Activated naive CD8-positive, alpha-beta T cell (primary cell): ENCODE measurements around the gene CLPX.
"Not testable (repeated sequence)": the region's sequence is repeated elsewhere in the genome, so short reads cannot be mapped to it uniquely, and the experiment has no call there.

ENCODE experiments used
- H3K27ac Mint-ChIP-seq: one replicate; pipeline ENCODE4 v1.8.0; 2021; ENCODE audit warnings: mixed read lengths
- H3K27me3 Mint-ChIP-seq: one replicate; pipeline ENCODE4 v1.8.0; 2021; ENCODE audit warnings: mixed read lengths
- H3K36me3 Mint-ChIP-seq: one replicate; pipeline ENCODE4 v1.8.0; 2021; ENCODE audit warnings: mixed read lengths
- H3K4me1 Mint-ChIP-seq: one replicate; pipeline ENCODE4 v1.8.0; 2021; ENCODE audit warnings: low read depth, mixed read lengths
- H3K4me3 Mint-ChIP-seq: one replicate; pipeline ENCODE4 v1.8.0; 2021; ENCODE audit warnings: mild to moderate bottlenecking, mixed read lengths
- H3K9me3 Mint-ChIP-seq: one replicate; pipeline ENCODE4 v1.8.0; 2021; ENCODE audit warnings: low read depth, mixed read lengths

CLPX gene

DNA sequence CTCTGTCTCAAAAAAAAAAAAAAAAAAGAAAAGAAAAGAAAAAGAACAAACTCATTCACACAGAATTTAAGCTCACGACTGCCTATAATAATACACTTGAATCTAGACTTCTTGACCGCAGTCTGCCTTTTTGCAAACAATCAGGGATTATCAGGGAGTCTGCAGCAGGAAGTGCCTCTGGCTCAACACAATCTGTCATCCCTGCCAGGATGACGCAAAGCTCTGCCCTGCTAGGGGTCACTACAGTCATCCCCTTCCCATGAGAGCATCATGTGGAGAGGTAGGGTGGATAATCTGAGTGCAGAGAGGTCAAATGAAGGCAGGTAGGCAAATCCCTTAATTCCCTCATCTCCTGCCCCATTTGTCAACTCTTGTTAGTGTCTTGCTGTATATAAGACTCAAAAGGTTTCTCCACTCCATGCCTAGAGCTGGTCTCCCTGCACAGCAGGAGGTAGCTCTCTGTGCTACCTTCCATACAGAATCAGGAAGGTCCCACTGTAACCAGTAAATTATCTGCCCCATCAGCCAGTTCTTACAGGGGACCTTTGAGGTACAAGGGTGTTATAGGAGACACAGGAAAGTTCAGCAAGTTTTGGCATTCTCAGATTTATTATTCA, 74.4 kb downstream of the CLPX start:
- no peaks in the 10 kb centered on the region for H3K4me1 Mint-ChIP-seq

DNA sequence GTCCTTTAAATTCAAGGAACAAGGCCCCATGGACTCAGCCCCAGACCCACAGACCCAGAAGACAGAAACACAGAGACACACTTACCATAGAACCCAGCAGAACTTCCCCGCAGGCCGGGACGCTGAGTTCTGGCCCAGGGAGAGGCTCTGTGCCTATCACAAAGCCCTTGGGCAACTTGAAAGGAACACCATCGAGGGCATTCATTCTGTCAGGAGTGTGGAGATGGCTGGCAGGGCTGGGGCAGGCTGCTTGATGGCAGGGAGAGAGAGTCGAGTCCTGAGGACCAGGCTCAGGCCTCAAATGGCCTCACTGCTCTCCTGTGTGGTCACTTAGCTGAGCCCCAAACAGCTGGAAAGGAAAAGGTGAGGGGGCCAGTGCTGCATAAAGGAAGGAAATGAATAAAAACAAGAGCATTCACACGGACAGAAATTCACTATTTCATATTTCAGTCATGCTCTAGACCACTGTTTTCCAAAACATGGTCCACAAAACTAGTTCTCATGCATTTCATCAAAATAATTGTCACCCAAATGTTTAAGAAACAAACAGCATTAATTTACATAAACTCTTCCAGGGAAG, 79.0 kb downstream of the CLPX start:
- H3K27ac Mint-ChIP-seq: no peak overlapping the region
- H3K4me1 Mint-ChIP-seq: no peaks in the 10 kb centered on the region
- H3K4me3 Mint-ChIP-seq: no peak overlapping the region
- H3K27me3 Mint-ChIP-seq: no peaks in the 10 kb centered on the region
- no peaks in the 10 kb centered on the region for H3K9me3 Mint-ChIP-seq
- H3K36me3 Mint-ChIP-seq: peaks cover 6% of the 10 kb centered on the region

More for the DNA sequence above, 74.4 kb downstream of the CLPX start:
- Mint-ChIP-seq H3K4me3 (no peak overlapping the region), H3K27me3 (no peaks in the 10 kb centered on the region), H3K9me3 (no peaks in the 10 kb centered on the region), H3K36me3 (peaks cover 6% of the 10 kb centered on the region), H3K27ac (no peak overlapping the region)

DNA sequence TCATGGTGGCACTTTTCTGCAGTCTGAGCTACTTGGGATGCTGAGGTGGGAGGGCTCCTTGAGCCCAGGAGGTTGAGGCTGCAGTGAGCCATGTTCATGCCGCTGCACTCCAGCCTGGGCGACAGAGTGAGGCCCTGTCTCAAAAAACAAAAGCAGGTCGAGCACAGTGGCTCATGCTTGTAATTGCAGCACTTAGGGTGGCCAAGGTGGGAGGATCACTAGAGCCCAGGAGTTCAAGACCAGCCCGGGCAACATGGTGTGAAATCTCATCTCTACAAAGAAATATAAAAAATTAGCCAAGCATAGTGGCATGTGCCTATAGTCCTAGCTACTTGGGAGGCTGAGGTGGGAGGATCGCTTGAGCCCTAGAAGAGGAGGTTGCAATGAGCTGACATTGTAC, 80.1 kb downstream of the CLPX start:
- Mint-ChIP-seq H3K4me1 (no peaks in the 10 kb centered on the region), H3K36me3 (peaks cover 4% of the 10 kb centered on the region), H3K4me3 (no peak overlapping the region), H3K27me3 (no peaks in the 10 kb centered on the region), H3K9me3 (no peaks in the 10 kb centered on the region), H3K27ac (no peak overlapping the region)

DNA sequence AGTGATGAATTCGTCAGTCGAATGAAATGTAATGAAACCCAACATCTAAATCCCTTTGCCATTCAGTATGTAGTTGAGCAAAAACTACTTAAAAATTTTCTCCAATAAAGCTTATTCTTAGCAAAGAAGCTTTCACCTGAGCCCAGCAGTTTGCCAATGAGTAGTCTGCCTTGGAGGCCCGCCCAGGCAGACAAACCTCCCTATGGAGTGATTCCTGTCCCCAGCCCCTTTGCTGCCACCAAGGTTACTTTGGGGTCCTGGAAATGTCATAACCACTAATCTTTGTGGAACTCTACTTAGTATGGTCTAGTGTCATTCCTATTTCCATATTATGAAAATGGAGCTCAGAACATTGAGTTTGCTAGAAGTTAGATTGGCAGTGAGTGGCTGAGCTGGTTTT, 82.2 kb downstream of the CLPX start:
- Mint-ChIP-seq H3K4me1 (no peaks in the 10 kb centered on the region), H3K27me3 (no peaks in the 10 kb centered on the region), H3K27ac (no peak overlapping the region), H3K4me3 (no peak overlapping the region), H3K9me3 (no peaks in the 10 kb centered on the region), H3K36me3 (peaks cover 7% of the 10 kb centered on the region)

DNA sequence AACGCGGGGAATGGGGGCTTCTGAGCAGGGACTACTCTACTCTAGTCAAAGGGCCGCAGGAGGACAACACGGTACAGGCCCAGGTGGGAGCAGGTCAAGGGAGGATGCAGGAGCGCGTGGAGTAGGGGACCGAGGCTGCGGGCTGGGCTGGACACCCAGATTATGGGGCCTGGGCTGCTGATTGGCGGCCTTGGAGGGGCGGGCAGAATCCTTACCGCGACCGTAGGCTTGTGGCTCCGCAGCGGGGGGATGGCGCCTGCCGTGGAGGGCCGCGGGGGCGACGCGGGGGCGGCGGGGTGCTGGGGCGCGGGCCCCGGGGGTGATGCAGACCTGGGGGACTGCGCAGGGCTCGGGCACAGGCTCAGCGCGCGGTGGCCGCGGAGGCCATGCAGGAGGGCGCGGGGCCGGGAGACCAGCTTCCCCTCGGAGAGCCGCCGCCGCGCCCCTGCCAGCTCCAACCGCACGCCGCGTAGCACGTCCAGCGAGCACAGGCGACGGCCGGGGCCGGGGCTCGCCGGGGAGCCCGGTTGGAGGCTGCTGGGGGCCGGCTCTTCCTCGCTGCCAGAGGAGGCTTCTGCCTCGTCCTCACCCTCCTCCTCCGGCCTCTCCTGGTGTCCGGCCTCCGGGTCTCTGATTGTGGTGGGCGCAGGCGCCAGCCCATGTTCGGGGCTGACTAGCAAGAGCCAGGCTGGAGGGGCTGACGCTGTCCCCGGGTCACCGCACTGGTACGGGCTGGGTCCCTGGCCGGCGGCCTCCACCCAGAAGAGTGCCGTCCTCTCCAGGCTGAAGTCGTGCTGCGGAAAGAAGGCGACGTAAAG, 83.0 kb downstream of the CLPX start:
- Mint-ChIP-seq H3K27ac (no peak overlapping the region), H3K4me1 (no peaks in the 10 kb centered on the region), H3K4me3 (no peak overlapping the region), H3K9me3 (no peaks in the 10 kb centered on the region), H3K27me3 (no peaks in the 10 kb centered on the region), H3K36me3 (peaks cover 7% of the 10 kb centered on the region)

DNA sequence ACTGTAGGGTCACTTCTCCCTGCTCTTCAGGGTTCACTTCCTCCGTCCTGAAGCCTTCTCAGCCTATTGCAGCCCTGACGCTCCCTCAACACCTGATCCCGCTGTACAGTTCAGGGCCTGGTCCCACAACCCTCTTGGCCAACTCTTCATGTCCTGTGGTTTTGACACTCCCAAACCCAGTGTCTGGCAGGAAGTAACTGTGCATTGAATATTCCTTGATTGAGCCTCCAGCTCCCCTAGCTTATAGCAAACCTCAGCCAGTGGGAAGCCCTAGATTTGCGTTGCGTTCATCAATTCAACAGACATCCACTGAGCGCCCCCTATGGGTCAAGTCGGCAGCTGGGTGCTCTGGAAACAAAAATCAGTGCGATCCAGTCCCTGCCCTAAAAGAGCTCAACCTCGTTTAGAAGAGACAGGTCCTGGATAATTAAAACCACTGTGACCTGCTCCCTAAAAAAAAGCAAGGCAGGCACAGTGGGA, 83.7 kb downstream of the CLPX start:
- H3K36me3 Mint-ChIP-seq: peaks cover 7% of the 10 kb centered on the region
- no peaks in the 10 kb centered on the region for H3K27me3 Mint-ChIP-seq
- H3K27ac Mint-ChIP-seq: no peak overlapping the region
- no peaks in the 10 kb centered on the region for H3K9me3 Mint-ChIP-seq
- H3K4me1 Mint-ChIP-seq: no peaks in the 10 kb centered on the region
- no peak overlapping the region for H3K4me3 Mint-ChIP-seq

DNA sequence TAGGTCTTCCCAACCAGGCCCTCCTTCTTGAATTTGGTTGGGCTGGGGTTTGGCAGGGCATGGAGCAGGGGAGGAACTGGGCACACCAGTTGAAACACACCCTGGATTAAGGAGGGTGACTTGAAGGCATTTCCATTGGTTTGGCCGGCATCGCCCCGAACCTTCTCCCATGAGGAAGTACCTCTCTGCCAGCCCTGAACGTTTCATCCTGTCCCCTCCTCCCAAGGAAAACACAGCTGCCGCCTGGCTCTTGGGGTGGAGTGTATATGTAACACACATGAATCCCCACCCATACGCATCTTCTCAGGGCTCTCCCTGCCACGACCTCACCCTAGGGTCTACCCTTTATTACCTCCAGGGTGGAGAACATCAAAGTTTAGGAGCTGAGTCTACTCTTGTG, 84.7 kb downstream of the CLPX start:
- H3K36me3 Mint-ChIP-seq: peaks cover 5% of the 10 kb centered on the region
- H3K27me3 Mint-ChIP-seq: no peaks in the 10 kb centered on the region
- no peaks in the 10 kb centered on the region for H3K4me1 Mint-ChIP-seq
- no peak overlapping the region for H3K4me3 Mint-ChIP-seq
- H3K9me3 Mint-ChIP-seq: no peaks in the 10 kb centered on the region
- H3K27ac Mint-ChIP-seq: no peak overlapping the region

DNA sequence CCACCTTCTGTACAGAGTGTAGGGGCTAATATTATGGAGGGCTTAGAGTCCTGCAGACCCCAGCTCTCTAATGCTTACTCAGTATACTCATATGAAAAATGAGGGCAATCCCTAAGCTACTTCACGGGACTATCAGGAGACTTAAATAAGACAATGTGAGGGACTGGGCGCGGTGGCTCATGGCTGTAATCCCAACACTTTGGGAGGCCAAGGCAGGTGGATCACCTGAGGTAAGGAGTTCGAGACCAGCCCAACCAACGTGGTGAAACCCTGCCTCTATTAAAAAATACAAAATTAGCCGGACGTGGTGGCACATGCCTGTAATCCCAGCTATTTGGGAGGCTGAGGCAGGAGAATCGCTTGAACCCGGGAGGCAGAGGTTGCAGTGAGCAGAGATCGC, 85.3 kb downstream of the CLPX start:
- not testable (repeated sequence) for H3K27ac Mint-ChIP-seq, H3K4me3 Mint-ChIP-seq, H3K36me3 Mint-ChIP-seq, H3K9me3 Mint-ChIP-seq, H3K27me3 Mint-ChIP-seq, H3K4me1 Mint-ChIP-seq

DNA sequence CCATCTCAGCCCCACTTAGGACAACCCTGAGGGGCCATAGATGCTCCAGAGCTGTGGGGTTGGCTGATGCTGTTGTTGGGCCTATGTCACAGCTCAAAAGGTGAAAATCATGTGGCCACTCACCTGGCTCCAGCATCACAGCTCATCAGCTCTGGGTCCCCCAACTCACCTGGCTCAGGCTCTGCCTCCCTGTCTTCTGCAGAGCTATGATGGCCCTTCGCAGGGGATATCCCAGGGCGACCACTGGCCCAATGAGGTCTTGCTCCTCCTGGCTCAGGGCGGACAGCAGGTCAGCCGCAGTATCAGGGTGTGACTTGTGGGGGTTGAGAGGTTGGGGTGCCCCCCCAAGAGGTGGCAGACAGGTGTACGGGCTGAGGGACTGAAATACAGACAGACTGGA, 85.8 kb downstream of the CLPX start:
- Mint-ChIP-seq H3K4me1 (no peaks in the 10 kb centered on the region), H3K9me3 (no peaks in the 10 kb centered on the region), H3K27ac (no peak overlapping the region), H3K4me3 (no peak overlapping the region), H3K27me3 (no peaks in the 10 kb centered on the region), H3K36me3 (peaks cover 5% of the 10 kb centered on the region)
